ENCODE data around the gene C11orf52. TPM values are rescaled to one million over a fixed set of nuclear protein-coding genes. Genes with fewer than 3 reads are reported as not detected.
A peak's percentile ranks its signal among the peaks of the same experiment; 100 is the strongest.

Gene C11orf52
- total RNA-seq (2012; rRNA removed) (0.28 and 0.90 TPM in 2 replicates), polyA plus RNA-seq (2012; rRNA removed) (1.0 and 1.1 TPM in 2 replicates), Bru-seq, nascent RNA (not detected), BruChase-seq, experiment 1, labeled RNA remaining after a 6-hour chase (not detected), BruChase-seq, experiment 2, labeled RNA remaining after a 2-hour chase (not detected)
- 0.57 and 0.73 TPM in 2 replicates for polyA plus RNA-seq (2012; cell fraction: cytosol; rRNA removed)
- 0.17 and 0.50 TPM in 2 replicates for polyA plus RNA-seq (2012; cell fraction: nucleus; rRNA removed; ENCODE audit: low replicate concordance)
- long read RNA-seq, partial matches to known transcripts: 0 of 1 reads
- long read RNA-seq, other reads (novel, unspliced or antisense): 0 of 1 reads

GRCh38 chr11:111918390-111919256, at the start of gene C11orf52:
Gene C11orf52, plus strand, starts transcription at chr11:111918913. Its CDS starts 60 bp downstream, at chr11:111918973.
- Histone ChIP-seq H2AFZ (replicated peaks; ENCODE audit: low read length, poor library complexity) (peak within 1 kb of the TSS; percentile 83), H3K4me1 (ENCODE audit: control insufficient read depth, insufficient read depth, low read length) (peaks cover 16% of the 10 kb centered on the region), H4K20me1 (ENCODE audit: insufficient read depth, low read length) (no peaks in the 10 kb centered on the region), H2BK5ac (ENCODE audit: low read depth, low read length, poor library complexity, severe bottlenecking) (peak within 1 kb of the TSS; percentile 1), H4K8ac (ENCODE audit: low read depth in 2 of 2, low read length in 2 of 2) (peak within 1 kb of the TSS; percentile 84; a peak in 3 of 4 replicates), H3K9me1 (ENCODE audit: insufficient read depth, low read length) (peaks cover 8% of the 10 kb centered on the region), H2BK20ac (ENCODE audit: low read depth, low read length) (peak within 1 kb of the TSS; percentile 16; the same call in 1 of the 2 replicates), H3K4me3 (ENCODE audit: insufficient read depth, low read depth, low read length) (peak within 1 kb of the TSS; percentile 23; the same call in 1 of the 2 replicates), H3K9me3 (ENCODE audit: control insufficient read depth, insufficient read depth, low read length) (no peaks in the 10 kb centered on the region), H2AK5ac (ENCODE audit: low read depth, low read length) (0 out of 2 replicates have a peak within 1 kb of the TSS, but pooled peaks have one; percentile 40), H4K91ac (ENCODE audit: insufficient read depth, low read depth, low read length) (peak within 1 kb of the TSS; percentile 19), H3K9ac (ENCODE audit: low read depth, low read length) (peak within 1 kb of the TSS; percentile 27; the same call in 1 of the 2 replicates), H3K14ac (replicated peaks; ENCODE audit: low read depth, low read length) (peak within 1 kb of the TSS; percentile 27), H3K56ac (ENCODE audit: extremely low read depth, insufficient read depth, low read length) (no peak within 1 kb of the TSS), H3K4me2 (ENCODE audit: low read depth, low read length) (peak within 1 kb of the TSS; percentile 88), H3K27me3 (ENCODE audit: control insufficient read depth, insufficient read depth, low read length) (no peaks in the 10 kb centered on the region), H2AK9ac (replicated peaks; ENCODE audit: low read depth, low read length, poor library complexity) (peak within 1 kb of the TSS; percentile 52), H3K4ac (ENCODE audit: low read depth, low read length) (peak within 1 kb of the TSS; percentile 37), H3K27ac (ENCODE audit: insufficient read depth, low read length) (no peak within 1 kb of the TSS), H3K79me1 (ENCODE audit: low read depth in 1 of 2, low read length in 2 of 2) (peaks cover 0 to 3% of the 10 kb centered on the region in 2 experiments; a peak in 2 of 4 replicates), H3K18ac (ENCODE audit: low read depth, low read length) (peak within 1 kb of the TSS; percentile 56), H2BK120ac (ENCODE audit: low read depth, low read length) (peak within 1 kb of the TSS; percentile 77), H4K5ac (ENCODE audit: low read depth, low read length) (peak within 1 kb of the TSS; percentile 94), H2BK15ac (ENCODE audit: low read depth, low read length) (peak within 1 kb of the TSS; percentile 28; the same call in 2 of the 3 replicates), H3K23ac (ENCODE audit: low read depth, low read length) (0 out of 2 replicates have a peak within 1 kb of the TSS, but pooled peaks have one; percentile 43), H3K36me3 (ENCODE audit: control insufficient read depth, insufficient read depth, low read length) (no peaks in the 10 kb centered on the region)
- ATAC-seq (ENCODE audit: low read depth) (peak; percentile 35), DNase-seq (peak; percentile 57)
- ChIA-PET CTCF (interaction anchor here (0.9 to 1.1 kb wide), 2 partner anchors 8 to 13 kb away, joined by 3 read pairs; no protein-coding TSS in a partner anchor), POLR2A (ENCODE audit: unreplicated experiment) (no interaction called here)
- in situ Hi-C loops (cut with MboI; ENCODE audit: low sequenced_read_pairs) (no loop called here), intact Hi-C loops (cut with micrococcal nuclease) (no loop called here), dilution Hi-C loops (cut with HindIII; ENCODE audit: low sequenced_read_pairs, unreplicated experiment) (no loop called here)
- no TSS peak for BruUV-seq (replicated peaks)
- WGBS, 2 experiments (ENCODE audit: extremely low coverage in 2 of 2, insufficient read length in 1 of 2): 17% methylated on average over 4 of the region's 19 CpGs; no CpG with 5 or more reads in 1 of the 2 experiments
- no peak for TF ChIP-seq FOS (IDR thresholded peaks at IDR 0.05; ENCODE audit: low read depth, low read length)
- no peak for TF ChIP-seq CTCF (conservative IDR thresholded peaks at IDR 0.05; ENCODE audit: low read depth, low read length)
- TF ChIP-seq BHLHE40 (IDR thresholded peaks at IDR 0.05; ENCODE audit: low read depth, low read length): no peak
- no peak for TF ChIP-seq POLR2A (IDR thresholded peaks at IDR 0.05; ENCODE audit: low read depth, low read length)
- TF ChIP-seq CHD1 (IDR thresholded peaks at IDR 0.05; ENCODE audit: low read depth, low read length): no peak
- TF ChIP-seq USF2 (IDR thresholded peaks at IDR 0.05; ENCODE audit: low read depth, low read length): no peak
- no peak for TF ChIP-seq ELK1 (IDR thresholded peaks at IDR 0.05; ENCODE audit: borderline replicate concordance, low read depth, low read length)
- no peak for TF ChIP-seq MAZ (IDR thresholded peaks at IDR 0.05; ENCODE audit: borderline replicate concordance, low read depth, low read length)
- no peak for TF ChIP-seq MXI1 (IDR thresholded peaks at IDR 0.05; ENCODE audit: borderline replicate concordance, low read depth, low read length)
- TF ChIP-seq NFE2L2 (IDR thresholded peaks at IDR 0.05; ENCODE audit: low read depth, low read length): no peak
- no peak for TF ChIP-seq RCOR1 (IDR thresholded peaks at IDR 0.05; ENCODE audit: insufficient replicate concordance, low read length)
